H1 (cell line): Measurements from ENCODE around the gene NXN. TPM values are rescaled to one million over a fixed set of nuclear protein-coding genes. Genes with fewer than 3 reads are reported as not detected.

Source experiments
- CTCF ChIA-PET: fragments of 300-600 bp; sonication (Branson Sonifier 250); formaldehyde crosslinking; loops from one replicate; lab custom pipeline; 2021; ENCODE audit not compliant: partially characterized antibody; lab: Charles Lee
- POLR2A ChIA-PET: fragments of 300-600 bp; sonication (Branson Sonifier 250); formaldehyde crosslinking; loops from one replicate; lab custom pipeline; 2021; ENCODE audit warnings: inconsistent platforms; ENCODE audit not compliant: partially characterized antibody; lab: Charles Lee
- DNase-seq, 2 experiments: peaks; one replicate each; pipeline versions ENCODE4 v3.0.0 to v3.0.0-alpha.2; 2010 to 2022; ENCODE audit warnings: low spot score in 2 of 2, low read depth in 1 of 2, mixed read lengths in 1 of 2
- FAIRE-seq: peaks from 2 replicates; lab custom pipeline; 2011; peaks lifted over from hg19 to GRCh38; lab: Jason Lieb, UNC
- H2AFZ ChIP-seq: 2 replicates; pipeline ENCODE4 v1.8.1; 2012; ENCODE audit warnings: low read length, inconsistent platforms
- H2AK5ac ChIP-seq: 2 replicates; pipeline ENCODE4 v1.6.1; 2013; ENCODE audit warnings: low read depth, low read length
- H2BK120ac ChIP-seq: replicated peaks from 2 replicates; pipeline ENCODE3; 2013; ENCODE audit warnings: low read depth, low read length, inconsistent platforms
- H2BK12ac ChIP-seq: 2 replicates; pipeline ENCODE4 v1.6.1; 2013; ENCODE audit warnings: low read depth, low read length
- H2BK15ac ChIP-seq: 2 replicates; pipeline ENCODE4 v1.6.1; 2013; ENCODE audit warnings: low read length
- H2BK20ac ChIP-seq: 2 replicates; pipeline ENCODE4 v1.6.1; 2013; ENCODE audit warnings: low read length
- H2BK5ac ChIP-seq: 2 replicates; pipeline ENCODE4 v1.6.1; 2013; ENCODE audit warnings: low read depth, low read length
- H3K14ac ChIP-seq: 2 replicates; pipeline ENCODE4 v1.6.1; 2013; ENCODE audit warnings: inconsistent platforms; ENCODE audit not compliant: insufficient read length
- H3K18ac ChIP-seq: 2 replicates; pipeline ENCODE4 v1.6.1; 2013; ENCODE audit warnings: low read length; ENCODE audit errors: extremely low read depth
- H3K23ac ChIP-seq: 2 replicates; pipeline ENCODE4 v1.6.1; 2013; ENCODE audit warnings: inconsistent platforms; ENCODE audit not compliant: insufficient read length
- H3K23me2 ChIP-seq: 2 replicates; pipeline ENCODE4 v1.6.1; 2013; ENCODE audit warnings: low read depth, low read length
- H3K27ac ChIP-seq: 2 replicates; pipeline ENCODE4 v1.6.1; 2011; ENCODE audit warnings: low read depth, low read length, inconsistent platforms
- H3K27me3 ChIP-seq, 4 experiments: replicated peaks in 1 of 4; 1 replicate in 1 of 4; 2 replicates in 3 of 4; pipeline versions ENCODE4 v1.6.1 to v1.8.1; 2011 to 2013; ENCODE audit warnings: low read length in 3 of 4, mild to moderate bottlenecking in 3 of 4, inconsistent platforms in 2 of 4, mixed read lengths in 2 of 4, moderate library complexity in 1 of 4; ENCODE audit not compliant: control insufficient read depth in 3 of 4, insufficient read depth in 3 of 4; ENCODE audit errors: extremely low read depth in 1 of 4
- H3K36me3 ChIP-seq, 4 experiments: 2 replicates each; pipeline versions ENCODE4 v1.6.1 to v1.8.1; 2011 to 2013; ENCODE audit warnings: mild to moderate bottlenecking in 4 of 4, low read length in 3 of 4, moderate library complexity in 2 of 4, control low read depth in 1 of 4, inconsistent platforms in 1 of 4; ENCODE audit not compliant: insufficient read depth in 4 of 4, control insufficient read depth in 2 of 4
- H3K4ac ChIP-seq: replicated peaks from 2 replicates; pipeline ENCODE3; 2013; ENCODE audit warnings: low read length, low read depth, mixed read lengths, inconsistent platforms; ENCODE audit not compliant: insufficient read length
- H3K4me1 ChIP-seq, 4 experiments: replicated peaks in 1 of 4; 1 replicate in 1 of 4; 2 replicates in 3 of 4; pipeline versions ENCODE4 v1.6.1 to v1.8.1; 2011 to 2013; ENCODE audit warnings: low read length in 3 of 4, inconsistent platforms in 2 of 4, mixed read lengths in 1 of 4; ENCODE audit not compliant: insufficient read depth in 4 of 4, control insufficient read depth in 3 of 4
- H3K4me2 ChIP-seq, 2 experiments: 2 replicates each; pipeline versions ENCODE4 v1.6.1 to v1.8.1; 2011 to 2013; ENCODE audit warnings: low read depth in 2 of 2, low read length in 2 of 2, control low read depth in 1 of 2, inconsistent platforms in 1 of 2, mild to moderate bottlenecking in 1 of 2; ENCODE audit not compliant: insufficient read depth in 1 of 2
- H3K4me3 ChIP-seq, 4 experiments: fragments of 200-600, 300-600 bp in 1 of 4; sonication (generic), shearing (Covaris generic), sonication (Bioruptor Twin) in 1 of 4; 2 replicates each; pipeline versions ENCODE4 v1.5.1 to v1.8.1; 2011 to 2016; ENCODE audit warnings: low read length in 4 of 4, low read depth in 3 of 4, control low read depth in 2 of 4, inconsistent platforms in 2 of 4, mild to moderate bottlenecking in 2 of 4, mixed read lengths in 1 of 4, moderate library complexity in 1 of 4; ENCODE audit not compliant: insufficient read depth in 2 of 4; ENCODE audit errors: extremely low read depth in 1 of 4
- H3K56ac ChIP-seq: replicated peaks from 2 replicates; pipeline ENCODE3; 2013; ENCODE audit warnings: low read depth, mild to moderate bottlenecking, mixed read lengths, low read length, inconsistent platforms; ENCODE audit not compliant: insufficient read length
- H3K79me1 ChIP-seq: 2 replicates; pipeline ENCODE4 v1.6.1; 2013; ENCODE audit warnings: low read depth, low read length, control low read depth
- H3K79me2 ChIP-seq, 2 experiments: 2 replicates each; pipeline versions ENCODE4 v1.6.1 to v1.8.1; 2012 to 2013; ENCODE audit warnings: low read length in 2 of 2, mild to moderate bottlenecking in 2 of 2, inconsistent platforms in 1 of 2; ENCODE audit not compliant: insufficient read depth in 2 of 2, control insufficient read depth in 1 of 2
- H3K9ac ChIP-seq, 4 experiments: replicated peaks in 1 of 4; 1 replicate in 1 of 4; 2 replicates in 3 of 4; pipeline versions ENCODE4 v1.6.1 to v1.8.1; 2011 to 2013; ENCODE audit warnings: low read depth in 3 of 4, low read length in 3 of 4, control low read depth in 2 of 4, mild to moderate bottlenecking in 2 of 4, moderate library complexity in 2 of 4, inconsistent platforms in 1 of 4; ENCODE audit errors: extremely low read depth in 1 of 4
- H3K9me3 ChIP-seq, 2 experiments: 2 replicates each; pipeline versions ENCODE4 v1.6.1 to v1.8.1; 2012 to 2013; ENCODE audit warnings: mild to moderate bottlenecking in 2 of 2, moderate library complexity in 2 of 2, control low read depth in 1 of 2, inconsistent platforms in 1 of 2, low read depth in 1 of 2, low read length in 1 of 2, mixed read lengths in 1 of 2; ENCODE audit not compliant: insufficient read depth in 2 of 2
- H4K20me1 ChIP-seq, 2 experiments: replicated peaks in 1 of 2; 2 replicates each; pipeline versions ENCODE3 to v1.8.1; 2011 to 2013; ENCODE audit warnings: inconsistent platforms in 2 of 2, low read length in 2 of 2, mild to moderate bottlenecking in 1 of 2; ENCODE audit not compliant: insufficient read depth in 2 of 2, control insufficient read depth in 1 of 2
- H4K5ac ChIP-seq: 2 replicates; pipeline ENCODE4 v1.6.1; 2013; ENCODE audit warnings: low read length, low read depth, mixed read lengths, inconsistent platforms; ENCODE audit not compliant: insufficient read length
- H4K8ac ChIP-seq: 2 replicates; pipeline ENCODE4 v1.8.0; 2013; ENCODE audit warnings: mild to moderate bottlenecking, moderate library complexity, low read length, inconsistent platforms; ENCODE audit not compliant: insufficient read depth; ENCODE audit errors: extremely low read depth
- H4K91ac ChIP-seq: replicated peaks from 2 replicates; pipeline ENCODE3; 2013; ENCODE audit warnings: low read length, mixed read lengths, inconsistent platforms; ENCODE audit not compliant: insufficient read length
- ATF2 ChIP-seq: IDR thresholded peaks from 2 replicates; pipeline ENCODE4 v1.6.1; 2012; ENCODE audit warnings: low read length, inconsistent platforms
- CBX5 ChIP-seq: fragments of 300-800, 300-1000 bp; sonication (generic); IDR thresholded peaks from 2 replicates; pipeline ENCODE4 v1.7.1; 2016; ENCODE audit warnings: antibody characterized with exemption, low read length, low read depth
- CREB1 ChIP-seq: IDR thresholded peaks from 2 replicates; pipeline ENCODE4 v1.6.1; 2012; ENCODE audit warnings: inconsistent platforms
- JUN ChIP-seq: IDR thresholded peaks from 2 replicates; pipeline ENCODE4 v1.6.1; 2011; ENCODE audit warnings: low read depth, mild to moderate bottlenecking, improper control_type of control experiment, low read length
- KDM1A ChIP-seq: fragments of 200-600, 300-600 bp; sonication (generic); IDR thresholded peaks from 2 replicates; pipeline ENCODE4 v1.7.1; 2016; ENCODE audit warnings: mild to moderate bottlenecking, low read length, borderline replicate concordance
- MAX ChIP-seq: IDR thresholded peaks from 2 replicates; pipeline ENCODE4 v1.6.1; 2012; ENCODE audit warnings: inconsistent platforms
- RAD21 ChIP-seq, 2 experiments: IDR thresholded peaks in 1 of 2; conservative IDR thresholded peaks in 1 of 2; 2 replicates each; pipeline ENCODE4 v1.6.1; 2011; ENCODE audit warnings: low read depth in 2 of 2, low read length in 2 of 2, improper control_type of control experiment in 1 of 2, inconsistent platforms in 1 of 2, mild to moderate bottlenecking in 1 of 2, moderate library complexity in 1 of 2
- SP4 ChIP-seq: IDR thresholded peaks from 2 replicates; pipeline ENCODE4 v1.6.1; 2012; ENCODE audit warnings: low read length, inconsistent platforms
- SRF ChIP-seq: IDR thresholded peaks from 2 replicates; pipeline ENCODE4 v1.6.1; 2011; ENCODE audit warnings: mild to moderate bottlenecking, low read depth, low read length, moderate library complexity
- SUZ12 ChIP-seq: fragments of 200-600 bp; sonication (generic); IDR thresholded peaks from 2 replicates; pipeline ENCODE4 v1.6.1; 2012; ENCODE audit warnings: mild to moderate bottlenecking, inconsistent platforms, low read length, moderate library complexity, mixed read lengths
- YY1 ChIP-seq: IDR thresholded peaks from 2 replicates; pipeline ENCODE4 v1.6.1; 2011; ENCODE audit warnings: low read depth, mild to moderate bottlenecking, low read length
- whole genome bisulfite sequencing, 2 experiments: shearing (Covaris generic) in 1 of 2; methylation state at CpG; one replicate each; pipeline versions ENCODE4 v1.1.6 to v1.1.7; 2013 to 2015; ENCODE audit warnings: low lambda C conversion rate in 2 of 2, mixed read lengths in 2 of 2, inconsistent platforms in 1 of 2, low coverage in 1 of 2, missing lambda C conversion rate in 1 of 2; ENCODE audit not compliant: insufficient replicate concordance in 2 of 2, insufficient coverage in 1 of 2, insufficient read length in 1 of 2; ENCODE audit errors: extremely low coverage in 1 of 2, missing lambda C conversion rate in 1 of 2; 5-methylcytosine and 5-hydroxymethylcytosine counted together
- polyA plus RNA-seq, 7 experiments: library from polyadenylated mRNA; depleted of rRNA in 3 of 7; stranded (reverse) in 5 of 7; unstranded in 2 of 7; fragments of >200 nt in 5 of 7; fragments of 200-250 nt in 2 of 7; gene quantifications; 1 replicate in 5 of 7; 2 replicates in 1 of 7; 4 replicates in 1 of 7; pipeline versions ENCODE4 v1.2.1 to v1.2.3, GENCODE V29; 2011 to 2013; ENCODE audit warnings: missing spikeins in 2 of 7, mixed read lengths in 2 of 7
- total RNA-seq: library from RNA; stranded (reverse); fragmentation: NEBNext Ultra II Directional; extraction: Animal tissue kit (Norgen Biotek cat#: 25700); gene quantifications from 2 replicates; pipeline ENCODE4 v1.2.1, GENCODE V29; 2021

NXN gene
- total and polyA plus RNA-seq, 2 of the 8 experiments (the other 6 are each of a cell fraction or from before 2014, with no cell fraction given), result 94.1 to 107 TPM

- DNase-seq (no peak), FAIRE-seq (no peak)
- Histone ChIP-seq H3K79me1 (peaks cover 10% of the 10 kb centered on the region; the same call in 1 of the 2 replicates), H4K20me1 (peaks cover 4 to 15% of the 10 kb centered on the region in 2 experiments), H3K9me3 (no peaks in the 10 kb centered on the region), H2BK5ac (0 out of 2 replicates have a peak overlapping the region, but pooled peaks have one; percentile 35), H3K14ac (no peak overlapping the region), H2BK15ac (no peak overlapping the region), H4K5ac (no peak overlapping the region), H3K23me2 (no peaks in the 10 kb centered on the region; the same call in 1 of the 2 replicates), H2AFZ (no peak overlapping the region), H3K4me1 (peaks cover 0 to 14% (median 2%) of the 10 kb centered on the region in 4 experiments; a peak in 6 of 7 replicates), H4K91ac (no peak overlapping the region), H3K36me3 (no peaks in the 10 kb centered on the region), H3K18ac (no peak overlapping the region), H2BK20ac (no peak overlapping the region), H2AK5ac (peak overlapping the region; percentile 99; the same call in 1 of the 2 replicates), H3K27ac (no peak overlapping the region), H3K9ac (no peak overlapping the region), H4K8ac (no peak overlapping the region), H3K4ac (no peak overlapping the region), H3K56ac (no peak overlapping the region), H2BK12ac (no peak overlapping the region), H3K79me2 (peaks cover 0 to 78% of the 10 kb centered on the region in 2 experiments; a peak in 2 of 4 replicates), H2BK120ac (no peak overlapping the region), H3K27me3 (no peaks in the 10 kb centered on the region), H3K4me2 (no peak overlapping the region), H3K23ac (no peak overlapping the region), H3K4me3 (no peak overlapping the region)
- CTCF ChIA-PET, result interaction anchor here (0.7 to 1.7 kb wide), 4 partner anchors 9 to 93 kb away, joined by 3 to 7 read pairs (median 4); no protein-coding TSS in a partner anchor
- POLR2A ChIA-PET, result interaction anchor here (0.8 to 1.5 kb wide), 2 partner anchors 12 to 87 kb away, joined by 3 to 4 read pairs; no protein-coding TSS in a partner anchor
- 84% methylated on average over 21 of the region's 21 CpGs; no CpG with 5 or more reads in 1 of the 2 experiments for WGBS, 2 experiments
- TF ChIP-seq KDM1A (no peak), MAX (no peak), YY1 (no peak), SUZ12 (no peak), SP4 (no peak), CREB1 (no peak), JUN (no peak), CBX5 (no peak), RAD21 (IDR thresholded peaks at IDR 0.05 in 1 of 2, conservative IDR thresholded peaks at IDR 0.05 in 1 of 2; ENCODE audit: low read depth in 2 of 2, low read length in 2 of 2) (no peak), SRF (no peak), ATF2 (no peak)
These were observed 91.9 kb downstream of the NXN start for GRCh38 chr17:887551-888209.
